Common myeloid progenitor, CD34-positive (primary cell): Measurements from ENCODE around the gene CSPG5.

Source experiments
- CTCF ChIA-PET: fragments of 350-600 bp; sonication (Branson Sonifier 250); formaldehyde crosslinking; loops from one replicate; lab custom pipeline; 2021; ENCODE audit warnings: antibody characterized with exemption; lab: Charles Lee
- POLR2A ChIA-PET: fragments of 350-600 bp; sonication (Branson Sonifier 250); formaldehyde crosslinking; loops from one replicate; lab custom pipeline; 2021; ENCODE audit warnings: antibody characterized with exemption; lab: Charles Lee
- DNase-seq, 3 donors: peaks; one replicate each; pipeline versions ENCODE4 v3.0.0 to v3.0.0-alpha.2; 2013
- H3K27ac ChIP-seq, 2 experiments: 1 replicate in 1 of 2; 2 replicates in 1 of 2; pipeline ENCODE4 v1.7.0; 2013; ENCODE audit warnings: inconsistent platforms in 2 of 2, low read length in 2 of 2, mild to moderate bottlenecking in 2 of 2, low read depth in 1 of 2, moderate library complexity in 1 of 2; ENCODE audit not compliant: severe bottlenecking in 2 of 2, insufficient read depth in 1 of 2, poor library complexity in 1 of 2
- H3K27me3 ChIP-seq, 5 experiments: replicated peaks in 2 of 5; 1 replicate in 3 of 5; 2 replicates in 2 of 5; pipeline versions ENCODE4 v1.6.1 to v1.7.0; 2013; ENCODE audit warnings: low read length in 4 of 5, mild to moderate bottlenecking in 2 of 5, moderate library complexity in 2 of 5, inconsistent platforms in 1 of 5; ENCODE audit not compliant: insufficient read depth in 5 of 5, control insufficient read depth in 4 of 5
- H3K36me3 ChIP-seq, 4 experiments: 1 replicate in 2 of 4; 2 replicates in 2 of 4; pipeline versions ENCODE4 v1.6.1 to v1.7.0; 2013; ENCODE audit warnings: low read length in 3 of 4, control low read depth in 1 of 4, mild to moderate bottlenecking in 1 of 4; ENCODE audit not compliant: control insufficient read depth in 4 of 4, insufficient read depth in 4 of 4
- H3K4me1 ChIP-seq, 4 experiments: 1 replicate in 3 of 4; 2 replicates in 1 of 4; pipeline versions ENCODE4 v1.6.1 to v1.7.1; 2013; ENCODE audit warnings: low read length in 3 of 4, mild to moderate bottlenecking in 3 of 4, control low read depth in 1 of 4, inconsistent platforms in 1 of 4, moderate library complexity in 1 of 4; ENCODE audit not compliant: control insufficient read depth in 4 of 4, insufficient read depth in 4 of 4; ENCODE audit errors: control extremely low read depth in 1 of 4
- H3K4me3 ChIP-seq, 7 experiments: 1 replicate in 4 of 7; 2 replicates in 3 of 7; pipeline versions ENCODE4 v1.5.1 to v1.7.0; 2013; ENCODE audit warnings: mild to moderate bottlenecking in 7 of 7, low read length in 6 of 7, moderate library complexity in 6 of 7, inconsistent platforms in 2 of 7, low read depth in 2 of 7, control low read depth in 1 of 7; ENCODE audit not compliant: insufficient read depth in 4 of 7, control insufficient read depth in 1 of 7; ENCODE audit errors: extremely low read depth in 1 of 7
- H3K9me3 ChIP-seq, 5 experiments: 1 replicate in 4 of 5; 2 replicates in 1 of 5; pipeline versions ENCODE4 v1.6.1 to v1.7.1; 2013; ENCODE audit warnings: low read length in 4 of 5, mild to moderate bottlenecking in 2 of 5, inconsistent platforms in 1 of 5, low read depth in 1 of 5, moderate library complexity in 1 of 5; ENCODE audit not compliant: control insufficient read depth in 4 of 5, insufficient read depth in 2 of 5; ENCODE audit errors: control extremely low read depth in 1 of 5
- WGBS: methylation state at CpG from one replicate; pipeline ENCODE4 v1.1.5; 2013; ENCODE audit not compliant: insufficient coverage; 5-methylcytosine and 5-hydroxymethylcytosine counted together

Gene CSPG5

DNA sequence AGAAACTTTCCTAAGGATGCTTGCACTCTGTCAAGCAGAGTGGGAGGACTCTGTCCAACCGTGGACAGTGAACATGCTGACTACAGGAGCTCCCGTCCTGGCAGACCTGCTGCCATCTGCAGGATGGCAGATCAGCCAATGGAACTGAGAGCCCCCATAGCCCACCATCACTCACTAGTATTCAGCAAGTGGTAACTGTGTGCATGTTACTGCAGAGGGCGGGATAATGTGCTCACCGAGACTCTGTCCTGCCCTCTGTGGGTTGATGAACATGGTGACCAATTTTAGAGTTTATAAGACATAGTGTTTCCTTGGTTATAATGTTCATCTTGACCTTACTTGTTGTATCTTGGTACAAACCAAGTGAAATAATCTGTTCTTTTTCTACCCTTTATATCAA is 11.5 kb downstream of the CSPG5 start:
- ChIA-PET POLR2A (interaction anchor here (0.6 kb wide), 1 partner anchor 34 kb away, joined by 3 read pairs; no protein-coding TSS in a partner anchor), CTCF (no interaction called here)
- H3K4me1 ChIP-seq = no peaks in the 10 kb centered on the region
- 94% methylated on average over 2 of the region's 4 CpGs for WGBS
- peaks cover 0 to 2% (median 0%) of the 10 kb centered on the region in 5 experiments for H3K27me3 ChIP-seq
- H3K4me3 ChIP-seq = no peak overlapping the region
- H3K36me3 ChIP-seq = no peaks in the 10 kb centered on the region
- H3K27ac ChIP-seq = no peak overlapping the region
- no peaks in the 10 kb centered on the region for H3K9me3 ChIP-seq
- DNase-seq = no peak

GRCh38 chr3:47566667-47567066 is 12.0 kb downstream of the CSPG5 start:
- Histone ChIP-seq H3K4me3 (no peak overlapping the region), H3K27me3 (no peaks in the 10 kb centered on the region), H3K27ac (no peak overlapping the region), H3K36me3 (no peaks in the 10 kb centered on the region), H3K9me3 (no peaks in the 10 kb centered on the region), H3K4me1 (no peaks in the 10 kb centered on the region)
- ChIA-PET POLR2A (no interaction called here), CTCF (no interaction called here)
- WGBS = 96% methylated on average over 7 of the region's 9 CpGs
- no peak for DNase-seq

GRCh38 chr3:47565734-47566550 is 12.7 kb downstream of the CSPG5 start:
- ChIA-PET CTCF (interaction anchor here (0.5 kb wide), 1 partner anchor 10 kb away, joined by 3 read pairs; no protein-coding TSS in a partner anchor), POLR2A (no interaction called here)
- 98% methylated on average over 8 of the region's 19 CpGs for WGBS

GRCh38 chr3:47556351-47556750 is 22.3 kb downstream of the CSPG5 start:
- CTCF ChIA-PET = interaction anchor here (0.7 to 0.9 kb wide), 2 partner anchors 8 to 10 kb away, joined by 3 read pairs; no protein-coding TSS in a partner anchor

More at GRCh38 chr3:47565734-47566550, 12.7 kb downstream of the CSPG5 start:
- Histone ChIP-seq H3K36me3 (no peaks in the 10 kb centered on the region), H3K27ac (no peak overlapping the region), H3K27me3 (no peaks in the 10 kb centered on the region), H3K4me3 (no peak overlapping the region), H3K4me1 (no peaks in the 10 kb centered on the region), H3K9me3 (no peaks in the 10 kb centered on the region)
- DNase-seq = no peak

DNA sequence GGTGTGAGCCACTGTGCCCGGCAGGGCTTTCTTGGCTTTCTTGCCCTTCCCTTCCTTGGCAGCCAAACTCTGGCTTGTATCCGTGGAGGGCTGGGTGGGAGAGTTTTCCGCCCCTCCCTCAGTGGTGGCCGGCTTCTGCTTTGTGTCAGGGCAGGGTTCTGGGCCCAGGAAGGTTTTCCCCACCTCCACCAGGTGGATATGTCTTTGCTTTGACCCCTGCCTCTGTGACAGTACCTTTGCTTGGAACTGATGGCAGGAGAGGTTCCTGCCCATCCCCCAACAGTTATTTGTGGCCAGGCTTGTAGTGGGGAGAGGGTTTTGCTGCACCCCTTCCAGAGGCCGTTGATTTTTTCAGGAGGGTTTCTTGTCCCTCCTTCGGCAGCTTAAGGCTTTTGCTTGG is 24.3 kb downstream of the CSPG5 start:
- ChIA-PET POLR2A (no interaction called here), CTCF (no interaction called here)
- H3K4me3 ChIP-seq = no peak overlapping the region
- 98% methylated on average over 6 of the region's 6 CpGs for WGBS
- no peak for DNase-seq
- peaks cover 0 to 4% (median 0%) of the 10 kb centered on the region in 5 experiments for H3K27me3 ChIP-seq
- no peaks in the 10 kb centered on the region for H3K4me1 ChIP-seq
- no peak overlapping the region for H3K27ac ChIP-seq
- H3K36me3 ChIP-seq = no peaks in the 10 kb centered on the region
- peaks cover 0 to 8% (median 0%) of the 10 kb centered on the region in 5 experiments for H3K9me3 ChIP-seq

More at GRCh38 chr3:47556351-47556750, 22.3 kb downstream of the CSPG5 start:
- Histone ChIP-seq H3K36me3 (no peaks in the 10 kb centered on the region), H3K27ac (no peak overlapping the region), H3K27me3 (peaks cover 0 to 3% (median 0%) of the 10 kb centered on the region in 5 experiments), H3K4me3 (no peak overlapping the region), H3K4me1 (no peaks in the 10 kb centered on the region), H3K9me3 (peaks cover 0 to 8% (median 0%) of the 10 kb centered on the region in 5 experiments)
- no peak for DNase-seq
- WGBS = 94% methylated on average over 1 of the region's 2 CpGs
- POLR2A ChIA-PET = interaction anchor here (0.6 kb wide), 1 partner anchor 13 kb away, joined by 3 read pairs; no protein-coding TSS in a partner anchor

- no peaks in the 10 kb centered on the region for H3K36me3 ChIP-seq
- ChIA-PET POLR2A (no interaction called here), CTCF (interaction anchor here (0.5 kb wide), 1 partner anchor 11 kb away, joined by 3 read pairs; no protein-coding TSS in a partner anchor)
- DNase-seq = no peak
- H3K9me3 ChIP-seq = peaks cover 0 to 8% (median 0%) of the 10 kb centered on the region in 5 experiments
- H3K4me1 ChIP-seq = no peaks in the 10 kb centered on the region
- 99% methylated on average over 7 of the region's 7 CpGs for WGBS
- no peak overlapping the region for H3K4me3 ChIP-seq
- H3K27ac ChIP-seq = no peak overlapping the region
- peaks cover 0 to 4% (median 1%) of the 10 kb centered on the region in 5 experiments for H3K27me3 ChIP-seq
Observed at GRCh38 chr3:47553407-47553806, 25.3 kb downstream of the CSPG5 start.
